Right cardiac atrium (tissue), 5 donors: ENCODE results near the gene GABPB2. TPM values are rescaled to one million over a fixed set of nuclear protein-coding genes. Genes with fewer than 3 reads are reported as not detected.
A peak's percentile ranks its signal among the peaks of the same experiment; 100 is the strongest.

Source experiments
- ATAC-seq, 2 donors: fragments of 200-7000 bp; cut with Tn5 transposase; one replicate each; pipeline versions ENCODE4 v1.8.0 to v1.9.1; 2020; ENCODE audit warnings: moderate library complexity in 2 of 2, mild to moderate bottlenecking in 1 of 2
- DNase-seq, 3 donors: peaks; one replicate each; pipeline ENCODE4 v3.0.0-alpha.2; 2020
- H3K27ac ChIP-seq: one replicate; pipeline ENCODE4 v1.5.1; 2013; ENCODE audit warnings: mild to moderate bottlenecking, low read length, control low read depth, moderate library complexity
- H3K27me3 ChIP-seq: one replicate; pipeline ENCODE4 v1.6.1; 2013; ENCODE audit not compliant: control insufficient read depth, insufficient read depth
- H3K4me1 ChIP-seq: one replicate; pipeline ENCODE4 v1.6.1; 2013; ENCODE audit warnings: low read length; ENCODE audit not compliant: control insufficient read depth, insufficient read depth
- H3K4me3 ChIP-seq: one replicate; pipeline ENCODE4 v1.5.1; 2013; ENCODE audit warnings: low read length, control low read depth
- H3K9me3 ChIP-seq: one replicate; pipeline ENCODE4 v1.6.1; 2013; ENCODE audit warnings: low read length; ENCODE audit not compliant: control insufficient read depth
- WGBS: extraction: QIAGEN DNeasy Blood & Tissue Kit; methylation state at CpG from one replicate; pipeline ENCODE4 v1.1.7; 2013; 5-methylcytosine and 5-hydroxymethylcytosine counted together
- intact Hi-C, 4 donors: fragments of 100-400 bp; cut with DNase I; formaldehyde crosslinking; loops; one replicate each; pipeline versions ENCODE4 v1.11.0 to v1.14.0; 2022 to 2023
- polyA plus RNA-seq: library from polyadenylated mRNA; stranded (reverse); fragments of 200-250 nt; gene quantifications from one replicate; pipeline ENCODE4 v1.2.3, GENCODE V29; 2013
- total RNA-seq, 4 donors: library from RNA; stranded (reverse); fragmentation: NEBNext Ultra II Directional; extraction: Animal tissue kit (Norgen Biotek cat#: 25700); gene quantifications; one replicate each; pipeline ENCODE4 v1.2.1, GENCODE V29; 2021
- donor health status: healthy with polysubstance abuse.
- donor health status: DM: no; HTN: yes; CAD: no.
- donor health status: DM: no; HTN: no; CAD: no.
- donor health status: DM: no; HTN: yes; CAD: no; lungs with severe emphysema.
- donor health status: DM: yes; HTN: yes; CAD: no.

Gene GABPB2
- total and polyA plus RNA-seq, 5 donors, result 9.8 to 20.3 (median 18.1) TPM

DNA sequence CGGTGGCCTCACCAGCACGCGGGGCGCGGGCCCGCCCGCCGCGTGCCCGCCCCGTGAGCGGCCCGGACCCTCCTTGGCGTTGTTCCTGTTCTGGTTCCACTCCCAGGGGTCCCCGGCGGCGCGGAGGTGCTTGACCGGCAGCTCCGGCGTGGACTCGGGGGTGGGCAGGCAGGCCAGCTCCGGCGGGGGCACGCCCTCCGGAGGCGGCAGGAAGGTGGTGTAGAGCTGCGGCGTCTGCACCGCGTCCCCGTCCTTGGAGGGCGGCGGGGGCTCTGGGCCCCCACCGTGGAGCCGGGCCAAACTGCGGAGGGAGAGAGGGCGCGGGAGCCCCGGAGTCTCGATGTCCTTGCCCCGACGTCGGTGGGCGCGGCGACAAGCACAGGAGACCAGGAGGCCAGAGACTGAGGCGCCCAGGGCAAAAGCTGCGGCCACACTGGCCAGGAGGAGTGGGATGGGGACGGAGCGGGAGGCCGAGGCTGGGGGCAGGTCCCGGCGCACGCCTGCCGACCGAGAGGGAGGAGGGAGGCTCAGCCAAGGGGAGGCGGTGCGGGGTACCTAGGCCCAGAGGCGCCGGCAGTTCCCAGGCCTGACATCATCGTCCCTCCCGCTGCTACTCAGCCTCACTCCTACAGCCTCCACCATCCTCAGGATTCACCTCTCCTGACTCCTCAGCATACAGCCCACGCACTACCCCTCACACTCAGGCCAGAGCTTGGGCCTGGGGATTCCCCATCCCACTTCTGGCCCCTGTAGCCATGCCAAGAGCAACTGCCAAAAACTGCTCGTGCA, 62.7 kb downstream of the GABPB2 start:
- intact Hi-C loops, result loop anchor here in 1 of 4 donors (10.0 kb wide), 1 partner anchor 108 kb away; no protein-coding TSS in a partner anchor
- Histone ChIP-seq H3K4me1 (no peaks in the 10 kb centered on the region), H3K4me3 (no peak overlapping the region), H3K27me3 (no peaks in the 10 kb centered on the region), H3K9me3 (no peaks in the 10 kb centered on the region), H3K27ac (no peak overlapping the region)
- WGBS, result 76% methylated on average over 65 of the region's 65 CpGs
- ATAC-seq (peak in 1 of 2 donors; percentile 3), DNase-seq (peak; percentile 25 to 72 (median 54))

DNA sequence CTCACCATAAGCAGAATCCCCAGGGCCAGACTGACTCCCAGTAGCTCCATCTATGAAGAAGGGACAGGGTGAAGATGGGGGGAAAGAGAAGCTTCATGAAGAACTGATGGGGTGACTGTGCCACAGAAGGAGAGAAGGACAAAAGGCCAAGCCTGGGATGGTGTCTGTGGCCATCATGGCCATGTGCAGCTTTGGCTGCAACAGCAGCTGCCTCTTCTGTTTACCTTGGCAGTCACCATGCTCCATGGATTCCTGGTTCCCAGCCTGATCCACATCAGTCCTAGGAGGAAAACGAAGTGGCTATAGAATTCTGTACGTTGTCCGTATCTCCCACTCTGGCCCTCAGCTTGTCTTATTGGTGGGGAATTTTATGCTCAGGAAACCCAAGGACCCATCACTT, 63.8 kb downstream of the GABPB2 start:
- Histone ChIP-seq H3K9me3 (no peaks in the 10 kb centered on the region), H3K27me3 (no peaks in the 10 kb centered on the region), H3K4me1 (no peaks in the 10 kb centered on the region), H3K27ac (no peak overlapping the region), H3K4me3 (no peak overlapping the region)
- DNase-seq, result no peak
- intact Hi-C loops, result loop anchor here in 1 of 4 donors (10.0 kb wide), 1 partner anchor 110 kb away; no protein-coding TSS in a partner anchor
- ATAC-seq, result no peak
- WGBS, result 78% methylated on average over 3 of the region's 3 CpGs

DNA sequence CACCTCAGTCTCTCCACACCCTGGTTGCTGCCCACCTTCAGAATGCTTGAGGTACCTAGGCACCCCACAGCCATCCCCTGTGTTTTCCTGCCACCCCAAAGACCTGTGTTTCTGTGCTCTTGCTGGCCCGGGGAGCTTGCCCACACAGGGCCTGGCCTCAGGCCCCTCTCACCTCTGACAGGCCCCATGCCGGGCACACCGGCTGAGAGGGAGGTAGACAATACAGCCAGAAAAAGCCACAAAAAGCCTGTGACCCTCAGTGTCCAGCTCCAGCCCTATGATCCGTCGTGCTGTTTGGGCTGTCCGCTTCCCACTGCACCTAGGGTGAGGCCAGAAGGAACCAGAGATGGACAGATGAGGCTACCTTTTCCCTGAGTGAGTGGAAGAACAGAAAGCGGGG, 64.4 kb downstream of the GABPB2 start:
- Histone ChIP-seq H3K9me3 (no peaks in the 10 kb centered on the region), H3K4me3 (no peak overlapping the region), H3K27ac (no peak overlapping the region), H3K27me3 (no peaks in the 10 kb centered on the region), H3K4me1 (no peaks in the 10 kb centered on the region)
- 95% methylated on average over 7 of the region's 7 CpGs for WGBS
- no peak for ATAC-seq
- DNase-seq, result no peak
- intact Hi-C loops, result loop anchor here in 1 of 4 donors (10.0 kb wide), 1 partner anchor 110 kb away; no protein-coding TSS in a partner anchor

DNA sequence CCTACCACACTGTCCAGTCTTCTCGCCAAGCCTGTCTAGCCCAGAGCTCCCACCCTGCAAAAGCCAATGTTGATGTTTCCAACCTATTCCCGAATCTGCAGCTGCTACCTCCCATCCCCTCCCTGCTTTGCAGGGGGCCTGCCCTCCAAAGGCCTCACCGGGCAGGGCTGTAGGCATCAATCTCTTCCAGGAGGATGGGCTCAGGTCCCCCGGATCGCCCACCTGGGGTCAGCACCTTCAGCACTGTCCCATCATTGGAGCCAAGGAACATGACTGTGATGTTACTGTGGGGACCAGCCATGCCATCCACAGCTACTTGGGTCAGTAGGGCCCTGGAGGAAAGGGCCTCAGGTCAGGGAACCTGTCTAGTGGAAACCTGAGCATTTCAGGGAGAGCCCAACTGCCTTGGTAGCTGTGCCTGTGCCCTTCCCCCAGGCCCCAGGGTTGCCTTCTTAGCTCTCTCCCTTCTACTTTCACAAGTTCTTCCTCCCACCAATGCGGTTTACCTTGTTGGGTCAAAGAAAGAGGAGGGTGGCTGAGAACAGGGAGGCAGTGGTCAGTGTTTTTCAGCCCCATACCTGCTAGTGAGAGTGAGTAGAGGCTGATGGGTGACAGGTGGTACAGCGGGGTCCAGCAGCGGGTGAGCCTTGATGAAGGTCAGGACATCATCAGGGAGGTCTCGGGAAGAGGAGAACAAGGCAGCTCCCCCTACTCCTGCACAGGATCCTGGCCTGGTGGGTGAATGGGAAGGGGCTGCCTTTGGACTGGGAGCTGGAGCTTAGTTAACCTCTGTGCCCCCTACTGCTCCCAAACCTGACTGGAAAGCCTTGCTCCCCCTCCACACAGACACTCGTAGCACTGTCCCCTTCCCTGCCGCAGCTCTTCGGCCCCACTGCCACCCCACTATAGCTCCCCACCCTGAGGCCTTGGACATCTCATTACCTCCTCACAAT, 65.1 kb downstream of the GABPB2 start:
- intact Hi-C loops, result loop anchor here in 1 of 4 donors (10.0 kb wide), 1 partner anchor 111 kb away; no protein-coding TSS in a partner anchor
- DNase-seq (no peak), ATAC-seq (no peak)
- WGBS, result 87% methylated on average over 12 of the region's 12 CpGs
- Histone ChIP-seq H3K4me1 (no peaks in the 10 kb centered on the region), H3K27ac (no peak overlapping the region), H3K27me3 (no peaks in the 10 kb centered on the region), H3K4me3 (no peak overlapping the region), H3K9me3 (no peaks in the 10 kb centered on the region)

DNA sequence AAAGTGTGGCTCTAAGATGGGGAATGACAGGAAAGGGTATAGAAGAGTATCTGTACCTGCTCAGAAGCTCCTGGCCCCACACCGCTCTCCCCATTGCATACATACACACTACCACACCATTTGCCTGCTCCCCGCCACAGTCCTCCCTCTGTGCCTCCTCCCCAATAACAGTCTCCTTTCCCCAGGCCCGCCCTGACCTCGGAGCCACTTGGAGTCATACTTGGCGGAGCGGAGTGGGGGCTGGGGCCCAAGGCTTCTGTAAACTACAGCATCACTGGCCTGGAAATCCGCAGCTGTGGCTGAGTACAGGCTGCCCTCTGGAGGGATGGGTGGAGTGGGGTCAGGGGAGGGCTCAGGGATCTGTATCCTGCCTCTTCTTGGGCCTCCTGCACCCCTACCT, 67.2 kb downstream of the GABPB2 start:
- H3K4me3 ChIP-seq, result no peak overlapping the region
- no peak for ATAC-seq
- 95% methylated on average over 7 of the region's 7 CpGs for WGBS
- intact Hi-C loops, result loop anchor here in 1 of 4 donors (10.0 kb wide), 1 partner anchor 113 kb away; no protein-coding TSS in a partner anchor
- no peak overlapping the region for H3K27ac ChIP-seq
- no peaks in the 10 kb centered on the region for H3K9me3 ChIP-seq
- H3K4me1 ChIP-seq, result peaks cover 3% of the 10 kb centered on the region
- no peak for DNase-seq
- no peaks in the 10 kb centered on the region for H3K27me3 ChIP-seq

DNA sequence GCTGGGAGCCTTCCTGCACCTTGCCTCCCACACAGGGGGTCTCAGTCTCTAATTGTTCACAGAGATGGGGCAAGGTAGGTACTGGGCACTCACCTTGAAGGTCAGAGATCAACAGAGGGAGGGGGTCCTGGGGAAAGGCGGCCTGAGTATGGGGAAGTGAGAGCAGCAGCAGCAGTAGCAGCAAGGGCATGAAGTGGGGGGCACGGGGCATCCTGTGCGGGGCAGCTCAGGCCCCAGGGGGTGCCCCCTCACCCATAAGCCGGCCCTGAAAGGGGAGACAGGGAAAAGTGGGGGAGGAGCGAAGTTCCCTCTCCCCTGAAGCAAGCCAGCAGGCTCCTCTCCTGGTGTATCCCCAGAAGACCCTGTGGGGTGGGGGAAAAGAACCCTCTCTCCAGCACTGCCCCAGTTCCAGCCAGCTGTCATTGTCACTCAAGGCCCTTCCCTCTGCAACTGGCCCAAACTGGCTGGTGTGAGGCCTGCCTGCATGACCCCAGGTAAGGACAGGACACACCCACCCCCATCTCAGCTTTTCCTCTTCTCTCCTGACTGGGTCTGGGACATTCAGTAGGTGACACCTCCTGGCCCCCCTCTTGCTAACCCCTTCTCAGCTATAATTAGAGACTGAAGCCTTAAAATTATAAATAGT, 72.0 kb downstream of the GABPB2 start:
- intact Hi-C loops, result no loop called here
- H3K27ac ChIP-seq, result peak overlapping the region; percentile 68
- ATAC-seq, result peak in 1 of 2 donors; percentile 4
- peaks cover 19% of the 10 kb centered on the region for H3K4me1 ChIP-seq
- no peaks in the 10 kb centered on the region for H3K27me3 ChIP-seq
- no peak overlapping the region for H3K4me3 ChIP-seq
- WGBS, result 71% methylated on average over 5 of the region's 5 CpGs
- H3K9me3 ChIP-seq, result no peaks in the 10 kb centered on the region
- DNase-seq, result peak in 1 of 3 donors; percentile 64

DNA sequence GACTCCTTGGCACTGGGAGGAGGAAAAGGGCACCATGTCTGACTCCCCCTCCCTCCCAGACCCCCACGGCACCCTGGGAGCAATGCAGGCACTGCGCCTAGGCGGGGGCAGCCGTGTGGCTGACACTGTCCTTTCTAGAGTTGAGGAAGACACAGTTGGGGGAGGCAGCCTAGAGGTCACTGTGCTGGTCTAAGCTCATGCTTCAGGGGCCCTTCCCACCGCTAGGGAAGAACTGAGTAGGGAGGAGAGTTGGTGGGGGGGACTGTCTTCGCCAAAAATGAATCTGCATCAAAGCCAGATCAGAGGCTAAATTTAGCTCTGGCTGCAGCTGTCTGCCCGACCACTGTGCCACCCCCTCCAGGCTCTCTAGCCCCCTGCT, 72.5 kb downstream of the GABPB2 start:
- no peaks in the 10 kb centered on the region for H3K27me3 ChIP-seq
- H3K9me3 ChIP-seq, result no peaks in the 10 kb centered on the region
- ATAC-seq, result no peak
- H3K4me1 ChIP-seq, result peaks cover 19% of the 10 kb centered on the region
- 44% methylated on average over 7 of the region's 7 CpGs for WGBS
- peak overlapping the region; percentile 95 for H3K27ac ChIP-seq
- no peak overlapping the region for H3K4me3 ChIP-seq
- DNase-seq, result peak in 2 of 3 donors; percentile 21 to 43
- intact Hi-C loops, result no loop called here

DNA sequence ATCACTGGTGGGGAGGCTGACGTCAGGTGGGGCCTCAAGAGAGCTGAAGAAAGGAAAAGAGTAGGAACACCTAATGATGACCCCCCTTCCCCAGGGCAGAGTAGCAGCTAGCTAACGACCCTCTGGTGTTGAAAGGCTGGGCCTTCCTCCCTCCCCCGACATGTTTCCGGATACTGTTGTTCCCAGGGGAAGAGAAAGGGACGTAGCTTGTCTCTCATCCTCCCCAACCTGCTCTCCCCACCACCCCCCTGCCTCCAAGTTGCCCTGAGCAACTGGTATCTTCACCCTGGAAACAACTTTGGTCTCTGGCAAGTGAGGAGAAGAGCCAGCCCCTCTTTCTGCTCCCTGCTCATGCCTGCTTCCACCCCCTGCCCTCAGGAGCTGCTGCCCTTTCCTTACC, 73.4 kb downstream of the GABPB2 start:
- DNase-seq, result peak in 1 of 3 donors; percentile 32
- Histone ChIP-seq H3K27me3 (no peaks in the 10 kb centered on the region), H3K27ac (peak overlapping the region; percentile 95), H3K4me1 (peaks cover 19% of the 10 kb centered on the region), H3K9me3 (no peaks in the 10 kb centered on the region), H3K4me3 (no peak overlapping the region)
- WGBS, result 26% methylated on average over 5 of the region's 5 CpGs
- ATAC-seq, result no peak
- intact Hi-C loops, result no loop called here

DNA sequence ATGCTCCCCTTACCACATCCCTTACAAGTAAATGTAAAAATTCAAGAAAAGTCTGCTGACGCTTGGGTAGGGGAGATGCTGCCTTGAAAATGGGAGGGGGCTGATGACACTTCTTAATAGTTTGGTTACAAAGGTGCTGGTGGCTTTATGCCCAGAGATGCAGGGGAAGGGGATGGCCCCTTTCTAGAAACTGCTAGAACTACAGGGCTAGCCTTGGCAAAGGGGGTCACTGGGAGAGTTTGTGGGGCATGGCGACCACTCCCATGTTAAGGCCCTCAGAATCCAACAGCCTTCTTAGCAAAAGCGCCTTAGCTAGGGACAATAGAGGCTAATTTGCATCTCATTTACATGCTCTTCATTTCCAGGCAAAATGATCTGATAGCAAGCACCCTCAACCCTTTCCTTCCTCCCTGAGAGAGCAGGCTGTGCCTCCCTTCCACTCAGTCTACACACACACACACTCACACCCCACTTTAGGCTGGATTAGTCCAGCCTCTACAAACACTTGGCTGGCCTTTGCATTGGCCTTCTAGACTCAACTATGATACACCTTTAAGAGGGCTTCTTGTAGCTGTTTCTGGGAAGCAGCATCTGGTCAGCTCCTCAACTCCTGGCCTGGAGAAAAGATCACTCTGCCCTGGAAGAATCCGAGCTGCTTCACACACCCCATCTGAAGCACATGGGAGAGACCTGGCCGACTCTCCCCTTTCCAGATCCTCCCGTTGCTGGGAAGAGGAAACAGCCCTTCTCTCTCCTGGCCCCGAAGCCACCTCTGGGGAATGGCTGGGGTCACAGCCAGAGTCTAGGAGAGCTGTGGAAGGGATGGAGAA, 74.1 kb downstream of the GABPB2 start:
- Histone ChIP-seq H3K4me1 (peaks cover 19% of the 10 kb centered on the region), H3K27ac (peak overlapping the region; percentile 95), H3K9me3 (no peaks in the 10 kb centered on the region), H3K27me3 (no peaks in the 10 kb centered on the region), H3K4me3 (peak overlapping the region; percentile 74)
- peak in 1 of 2 donors; percentile 3 for ATAC-seq
- intact Hi-C loops, result no loop called here
- peak in 1 of 3 donors; percentile 73 for DNase-seq
- WGBS, result 43% methylated on average over 7 of the region's 7 CpGs
